ENCODE measurements around the gene ERN1. TPM values are rescaled to one million over a fixed set of nuclear protein-coding genes. Genes with fewer than 3 reads are reported as not detected.

ERN1 gene
- total RNA-seq, 1 experiment from 2014 or later = 6.5 TPM

GRCh38 chr17:64039106-64039400 is 90.9 kb downstream of the ERN1 start (continued):
- TF ChIP-seq ZBTB43 (CRISPR knock-in tag; IDR thresholded peaks at IDR 0.05) = no peak
- TF ChIP-seq CDX4 (CRISPR knock-in tag; IDR thresholded peaks at IDR 0.05; ENCODE audit: borderline replicate concordance) = no peak
- no peak for TF ChIP-seq NR1H2 (CRISPR knock-in tag; IDR thresholded peaks at IDR 0.05)
- TF ChIP-seq, protein P1, sequence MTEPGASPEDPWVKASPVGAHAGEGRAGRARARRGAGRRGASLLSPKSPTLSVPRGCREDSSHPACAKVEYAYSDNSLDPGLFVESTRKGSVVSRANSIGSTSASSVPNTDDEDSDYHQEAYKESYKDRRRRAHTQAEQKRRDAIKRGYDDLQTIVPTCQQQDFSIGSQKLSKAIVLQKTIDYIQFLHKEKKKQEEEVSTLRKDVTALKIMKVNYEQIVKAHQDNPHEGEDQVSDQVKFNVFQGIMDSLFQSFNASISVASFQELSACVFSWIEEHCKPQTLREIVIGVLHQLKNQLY (CRISPR knock-in tag; IDR thresholded peaks at IDR 0.05) = no peak
- TF ChIP-seq, protein P2, sequence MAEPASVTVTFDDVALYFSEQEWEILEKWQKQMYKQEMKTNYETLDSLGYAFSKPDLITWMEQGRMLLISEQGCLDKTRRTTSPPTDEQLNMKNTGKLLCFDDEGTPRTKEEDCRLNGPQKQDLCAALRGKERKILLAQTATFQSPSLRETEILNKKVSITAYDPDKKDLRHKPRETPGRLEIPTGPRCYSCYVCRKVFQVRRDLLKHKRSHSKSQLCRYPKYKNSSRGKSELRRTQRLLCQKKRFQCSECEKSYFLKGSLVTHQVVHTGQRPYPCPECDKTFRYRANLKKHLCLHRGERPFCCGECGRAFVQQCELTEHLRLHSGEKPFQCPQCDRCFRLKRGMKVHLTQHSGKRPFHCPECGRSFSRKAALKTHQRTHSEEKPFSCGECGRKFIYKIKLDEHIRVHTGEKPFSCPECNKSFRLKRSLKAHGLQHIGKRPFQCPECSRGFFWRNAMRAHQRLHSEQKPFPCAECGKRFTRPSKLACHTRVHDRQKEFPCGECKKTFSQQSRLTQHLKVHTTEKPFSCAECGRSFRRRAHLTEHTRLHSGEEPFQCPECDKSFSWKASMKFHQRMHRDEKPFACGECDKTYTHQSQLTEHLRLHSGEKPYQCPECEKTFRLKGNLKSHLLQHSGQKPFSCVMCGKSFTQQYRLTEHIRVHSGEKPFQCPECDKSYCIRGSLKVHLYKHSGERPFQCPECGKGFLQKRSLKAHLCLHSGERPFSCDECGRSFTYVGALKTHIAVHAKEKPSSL (CRISPR knock-in tag; conservative IDR thresholded peaks at IDR 0.05) = no peak
- TF ChIP-seq SMAD3 (CRISPR knock-in tag; IDR thresholded peaks at IDR 0.05; ENCODE audit: borderline replicate concordance) = no peak
- no peak for TF ChIP-seq FOXP4 (CRISPR knock-in tag; IDR thresholded peaks at IDR 0.05)
- TF ChIP-seq JUN (CRISPR knock-in tag; IDR thresholded peaks at IDR 0.05) = no peak
- TF ChIP-seq, protein P3, sequence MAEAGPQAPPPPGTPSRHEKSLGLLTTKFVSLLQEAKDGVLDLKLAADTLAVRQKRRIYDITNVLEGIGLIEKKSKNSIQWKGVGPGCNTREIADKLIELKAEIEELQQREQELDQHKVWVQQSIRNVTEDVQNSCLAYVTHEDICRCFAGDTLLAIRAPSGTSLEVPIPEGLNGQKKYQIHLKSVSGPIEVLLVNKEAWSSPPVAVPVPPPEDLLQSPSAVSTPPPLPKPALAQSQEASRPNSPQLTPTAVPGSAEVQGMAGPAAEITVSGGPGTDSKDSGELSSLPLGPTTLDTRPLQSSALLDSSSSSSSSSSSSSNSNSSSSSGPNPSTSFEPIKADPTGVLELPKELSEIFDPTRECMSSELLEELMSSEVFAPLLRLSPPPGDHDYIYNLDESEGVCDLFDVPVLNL (CRISPR knock-in tag; IDR thresholded peaks at IDR 0.05; ENCODE audit: borderline replicate concordance, low read depth) = no peak
- TF ChIP-seq PRRX2 (CRISPR knock-in tag; IDR thresholded peaks at IDR 0.05) = no peak

GRCh38 chr17:64038331-64039105 is 91.4 kb downstream of the ERN1 start:
- ChIA-PET CTCF (interaction anchor here (1.0 to 2.2 kb wide), 5 partner anchors 9 to 95 kb away, joined by 3 to 13 read pairs (median 4); no protein-coding TSS in a partner anchor), POLR2A (no interaction called here)
- Mint-ChIP-seq H3K27ac (no peak overlapping the region), H3K36me3 (no peaks in the 10 kb centered on the region), H3K4me3 (no peak overlapping the region), H3K27me3 (ENCODE audit: low read depth) (no peaks in the 10 kb centered on the region), H3K9me3 (no peaks in the 10 kb centered on the region), H3K4me1 (0 out of 2 replicates have a peak, but pooled peaks cover 3% of the 10 kb centered on the region)
- TF ChIP-seq, protein P4, sequence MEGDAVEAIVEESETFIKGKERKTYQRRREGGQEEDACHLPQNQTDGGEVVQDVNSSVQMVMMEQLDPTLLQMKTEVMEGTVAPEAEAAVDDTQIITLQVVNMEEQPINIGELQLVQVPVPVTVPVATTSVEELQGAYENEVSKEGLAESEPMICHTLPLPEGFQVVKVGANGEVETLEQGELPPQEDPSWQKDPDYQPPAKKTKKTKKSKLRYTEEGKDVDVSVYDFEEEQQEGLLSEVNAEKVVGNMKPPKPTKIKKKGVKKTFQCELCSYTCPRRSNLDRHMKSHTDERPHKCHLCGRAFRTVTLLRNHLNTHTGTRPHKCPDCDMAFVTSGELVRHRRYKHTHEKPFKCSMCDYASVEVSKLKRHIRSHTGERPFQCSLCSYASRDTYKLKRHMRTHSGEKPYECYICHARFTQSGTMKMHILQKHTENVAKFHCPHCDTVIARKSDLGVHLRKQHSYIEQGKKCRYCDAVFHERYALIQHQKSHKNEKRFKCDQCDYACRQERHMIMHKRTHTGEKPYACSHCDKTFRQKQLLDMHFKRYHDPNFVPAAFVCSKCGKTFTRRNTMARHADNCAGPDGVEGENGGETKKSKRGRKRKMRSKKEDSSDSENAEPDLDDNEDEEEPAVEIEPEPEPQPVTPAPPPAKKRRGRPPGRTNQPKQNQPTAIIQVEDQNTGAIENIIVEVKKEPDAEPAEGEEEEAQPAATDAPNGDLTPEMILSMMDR (IDR thresholded peaks at IDR 0.05) = no peak
- no peak for TF ChIP-seq TP53 (CRISPR knock-in tag; IDR thresholded peaks at IDR 0.05)
- TF ChIP-seq, protein P5, sequence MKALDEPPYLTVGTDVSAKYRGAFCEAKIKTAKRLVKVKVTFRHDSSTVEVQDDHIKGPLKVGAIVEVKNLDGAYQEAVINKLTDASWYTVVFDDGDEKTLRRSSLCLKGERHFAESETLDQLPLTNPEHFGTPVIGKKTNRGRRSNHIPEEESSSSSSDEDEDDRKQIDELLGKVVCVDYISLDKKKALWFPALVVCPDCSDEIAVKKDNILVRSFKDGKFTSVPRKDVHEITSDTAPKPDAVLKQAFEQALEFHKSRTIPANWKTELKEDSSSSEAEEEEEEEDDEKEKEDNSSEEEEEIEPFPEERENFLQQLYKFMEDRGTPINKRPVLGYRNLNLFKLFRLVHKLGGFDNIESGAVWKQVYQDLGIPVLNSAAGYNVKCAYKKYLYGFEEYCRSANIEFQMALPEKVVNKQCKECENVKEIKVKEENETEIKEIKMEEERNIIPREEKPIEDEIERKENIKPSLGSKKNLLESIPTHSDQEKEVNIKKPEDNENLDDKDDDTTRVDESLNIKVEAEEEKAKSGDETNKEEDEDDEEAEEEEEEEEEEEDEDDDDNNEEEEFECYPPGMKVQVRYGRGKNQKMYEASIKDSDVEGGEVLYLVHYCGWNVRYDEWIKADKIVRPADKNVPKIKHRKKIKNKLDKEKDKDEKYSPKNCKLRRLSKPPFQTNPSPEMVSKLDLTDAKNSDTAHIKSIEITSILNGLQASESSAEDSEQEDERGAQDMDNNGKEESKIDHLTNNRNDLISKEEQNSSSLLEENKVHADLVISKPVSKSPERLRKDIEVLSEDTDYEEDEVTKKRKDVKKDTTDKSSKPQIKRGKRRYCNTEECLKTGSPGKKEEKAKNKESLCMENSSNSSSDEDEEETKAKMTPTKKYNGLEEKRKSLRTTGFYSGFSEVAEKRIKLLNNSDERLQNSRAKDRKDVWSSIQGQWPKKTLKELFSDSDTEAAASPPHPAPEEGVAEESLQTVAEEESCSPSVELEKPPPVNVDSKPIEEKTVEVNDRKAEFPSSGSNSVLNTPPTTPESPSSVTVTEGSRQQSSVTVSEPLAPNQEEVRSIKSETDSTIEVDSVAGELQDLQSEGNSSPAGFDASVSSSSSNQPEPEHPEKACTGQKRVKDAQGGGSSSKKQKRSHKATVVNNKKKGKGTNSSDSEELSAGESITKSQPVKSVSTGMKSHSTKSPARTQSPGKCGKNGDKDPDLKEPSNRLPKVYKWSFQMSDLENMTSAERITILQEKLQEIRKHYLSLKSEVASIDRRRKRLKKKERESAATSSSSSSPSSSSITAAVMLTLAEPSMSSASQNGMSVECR (CRISPR knock-in tag; IDR thresholded peaks at IDR 0.05; ENCODE audit: borderline replicate concordance) = no peak
- TF ChIP-seq NFATC4 (CRISPR knock-in tag; IDR thresholded peaks at IDR 0.05) = no peak
- TF ChIP-seq FOXK1 (CRISPR knock-in tag; IDR thresholded peaks at IDR 0.05) = no peak
- no peak for TF ChIP-seq NFYB (CRISPR knock-in tag; conservative IDR thresholded peaks at IDR 0.05; ENCODE audit: low read depth)
- no peak for TF ChIP-seq ZNF232 (CRISPR knock-in tag; IDR thresholded peaks at IDR 0.05)
- DNase-seq (ENCODE audit: low spot score) = no peak
- no peak for ATAC-seq

All from WTC11 (cell line).